GM19452 (cell line): ENCODE data around the gene MRPS6.

Experiments used
- ATAC-seq: cut with Tn5 transposase; IDR thresholded peaks from one replicate; pipeline ENCODE4 v1.9.1; 2021; ENCODE audit not compliant: unreplicated experiment

The MRPS6 gene

DNA sequence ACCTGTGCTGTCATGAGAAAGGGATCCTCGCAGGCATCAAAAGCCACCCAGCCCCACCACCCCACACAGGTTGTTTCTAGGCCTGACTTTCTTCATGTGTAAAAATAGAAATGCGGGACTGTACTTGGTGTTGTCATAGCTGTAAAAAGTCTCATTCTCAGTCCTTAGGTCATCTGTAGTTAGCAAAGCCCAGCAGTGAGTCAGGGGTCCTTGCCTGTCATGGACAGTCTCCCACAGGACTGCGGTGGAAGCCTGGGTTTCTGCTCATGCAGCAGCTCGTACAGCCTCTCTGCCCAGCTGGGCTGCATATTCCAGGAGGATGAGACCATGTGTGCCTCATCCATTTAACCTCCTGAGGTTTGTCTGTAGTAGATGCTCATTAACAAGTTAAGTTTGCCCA, 58.2 kb downstream of the MRPS6 start:
- ATAC-seq = no peak

DNA sequence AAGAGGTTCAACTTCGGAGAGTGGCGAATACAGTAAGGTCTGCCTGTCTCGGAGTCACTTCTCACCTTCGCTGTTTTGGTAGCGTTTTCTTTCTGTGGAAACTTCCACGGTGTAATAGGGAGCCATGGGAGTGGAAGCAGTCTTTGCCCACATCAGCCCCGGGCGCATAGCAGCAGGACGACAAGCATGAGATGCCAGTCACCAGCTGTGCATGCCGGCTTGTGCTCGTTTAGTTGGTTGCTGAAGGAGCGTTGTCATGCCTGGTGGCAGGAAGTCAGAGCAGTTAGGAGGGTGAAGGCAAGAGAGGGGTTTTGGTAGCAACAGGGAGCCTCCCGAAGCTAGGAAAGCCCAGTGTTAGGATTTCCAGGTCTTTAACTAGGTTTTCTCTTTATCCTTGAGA, 58.8 kb downstream of the MRPS6 start:
- no peak for ATAC-seq

DNA sequence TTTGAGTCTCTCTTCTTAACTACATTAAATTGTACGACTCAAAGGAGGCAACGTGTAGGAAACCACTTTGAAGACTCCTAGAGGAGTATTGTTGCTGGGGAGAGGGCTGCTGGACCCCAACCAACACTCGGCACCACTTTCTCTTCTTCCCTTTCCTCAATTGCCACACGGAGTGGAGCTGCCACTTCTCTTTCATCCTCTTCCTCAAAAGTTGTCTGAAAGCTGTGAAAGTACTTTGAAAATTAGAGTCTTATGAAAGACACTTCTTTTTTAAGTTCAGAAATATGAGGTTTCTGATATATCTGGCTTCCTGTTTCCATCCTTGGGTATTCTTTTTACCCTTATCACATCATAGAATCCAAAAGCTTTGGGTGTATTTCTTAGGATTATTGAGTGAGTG, 59.5 kb downstream of the MRPS6 start:
- no peak for ATAC-seq

DNA sequence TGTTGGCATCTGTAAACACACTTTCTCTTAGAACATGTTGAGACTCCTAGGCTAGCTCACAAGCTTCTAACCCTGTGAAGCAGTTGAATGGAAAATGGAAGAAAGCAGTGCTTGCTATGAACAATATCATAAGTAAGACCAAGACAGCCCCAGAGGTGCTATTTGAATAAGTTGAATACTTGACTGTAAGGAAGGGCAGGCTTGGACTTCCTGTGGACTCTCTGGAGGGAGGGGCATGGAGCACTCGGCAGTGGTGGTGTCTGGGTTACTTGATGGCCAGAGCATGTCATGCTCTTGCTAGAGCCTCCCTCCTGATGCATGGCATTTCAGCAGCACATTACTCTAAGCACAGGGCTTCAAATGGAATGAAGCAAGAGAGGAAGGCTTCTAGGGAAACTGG, 60.0 kb downstream of the MRPS6 start:
- no peak for ATAC-seq

DNA sequence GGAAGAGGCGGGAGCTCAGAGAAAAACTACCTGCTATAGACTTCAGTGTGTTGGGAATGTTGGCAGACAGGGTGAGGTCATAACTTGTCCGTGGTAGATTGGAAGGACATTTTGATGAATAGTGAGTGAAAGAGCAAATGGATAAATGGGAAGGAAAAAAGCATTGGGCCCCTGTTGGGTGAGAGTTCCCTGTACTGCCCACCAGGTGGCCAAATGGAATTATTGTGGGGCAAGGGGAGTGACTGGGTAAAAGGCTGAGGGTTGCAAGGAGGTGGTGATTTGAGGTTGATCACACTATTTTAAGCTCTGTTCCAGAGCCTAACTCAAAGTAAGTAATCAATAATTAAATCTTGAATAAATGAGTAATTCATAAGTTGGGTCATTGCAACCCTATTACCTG, 60.4 kb downstream of the MRPS6 start:
- no peak for ATAC-seq

DNA sequence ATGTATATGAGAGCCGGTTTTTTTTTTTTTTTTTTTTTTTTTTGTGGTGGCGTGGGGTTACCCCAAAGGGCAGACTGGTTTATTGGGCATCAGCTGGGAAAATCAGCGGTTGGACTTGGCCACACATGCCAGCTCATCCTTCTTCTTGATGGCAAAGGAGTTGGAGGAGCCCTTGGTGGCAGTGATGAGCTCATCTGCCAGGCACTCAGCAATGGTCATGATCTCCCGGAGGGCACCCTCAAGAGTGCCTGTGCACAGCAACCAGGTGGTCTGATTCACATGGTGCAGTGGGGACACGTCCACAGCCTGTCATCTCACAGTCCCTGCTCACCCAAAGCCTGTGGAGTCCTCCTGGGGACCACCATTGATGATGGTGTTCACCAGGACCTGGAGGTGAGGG, 62.0 kb downstream of the MRPS6 start:
- ATAC-seq = no peak

DNA sequence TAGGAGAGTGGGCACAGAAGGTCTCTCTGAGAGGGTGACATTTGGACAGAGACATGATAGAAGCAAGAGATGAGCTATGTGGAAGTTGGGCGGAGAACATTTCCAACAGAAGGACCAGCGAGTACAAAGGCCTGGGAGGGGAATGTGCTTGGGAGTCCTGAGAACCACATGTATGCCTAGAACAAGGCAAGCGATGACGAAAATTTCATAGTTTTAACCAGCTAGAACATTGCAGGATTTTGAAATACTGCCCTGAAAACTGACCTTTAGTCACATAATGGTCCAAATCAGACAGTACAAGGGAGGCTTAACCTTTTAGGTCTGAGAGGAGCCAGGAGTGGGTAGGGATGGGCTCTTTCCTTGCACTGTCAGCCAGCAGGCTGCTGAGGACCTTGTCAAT, 68.0 kb downstream of the MRPS6 start:
- ATAC-seq = no peak

DNA sequence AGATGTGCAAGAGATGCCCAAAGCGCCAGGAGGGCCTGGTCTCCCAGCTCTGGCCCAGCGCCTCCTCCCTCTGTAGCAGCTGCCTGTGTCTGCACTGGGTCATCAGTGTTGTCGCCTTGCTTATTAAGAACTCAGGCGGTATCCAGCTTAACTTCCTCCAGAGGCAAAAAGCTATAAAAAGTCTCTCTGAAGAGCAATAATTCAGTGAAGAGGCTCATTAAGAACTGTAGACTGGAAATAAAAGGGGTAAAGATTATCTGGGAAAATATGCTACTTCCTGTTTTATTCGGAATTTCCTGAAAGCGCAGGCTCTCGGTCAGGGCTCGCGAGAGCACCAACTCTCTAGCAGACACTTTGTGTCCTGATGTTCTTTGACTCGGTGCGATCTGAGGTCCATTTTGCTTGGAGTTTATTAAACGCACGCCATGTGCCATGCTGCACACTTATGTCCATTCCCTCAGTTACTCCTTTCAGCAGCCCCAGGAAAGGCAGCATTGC, 70.4 kb downstream of the MRPS6 start:
- ATAC-seq = no peak

DNA sequence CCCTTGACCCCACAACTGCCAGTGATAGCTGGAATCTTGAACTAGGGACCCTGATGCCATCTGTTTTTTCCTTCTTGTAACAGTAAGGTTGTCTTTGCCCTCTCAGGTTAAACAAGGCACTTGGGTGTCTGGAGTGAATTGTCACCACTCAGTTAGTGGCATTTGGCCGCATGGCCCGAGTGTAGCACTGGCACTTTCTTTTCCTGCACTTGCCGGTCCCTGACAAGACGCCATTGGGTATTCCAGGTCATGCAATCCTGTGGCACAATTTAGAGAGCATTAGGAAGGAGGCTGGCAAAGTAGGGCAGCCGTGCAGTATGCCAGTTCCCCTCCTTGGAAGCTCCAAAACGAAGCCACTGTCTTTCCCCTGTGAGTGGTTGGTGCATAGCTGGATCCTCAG, 70.8 kb downstream of the MRPS6 start:
- no peak for ATAC-seq

DNA sequence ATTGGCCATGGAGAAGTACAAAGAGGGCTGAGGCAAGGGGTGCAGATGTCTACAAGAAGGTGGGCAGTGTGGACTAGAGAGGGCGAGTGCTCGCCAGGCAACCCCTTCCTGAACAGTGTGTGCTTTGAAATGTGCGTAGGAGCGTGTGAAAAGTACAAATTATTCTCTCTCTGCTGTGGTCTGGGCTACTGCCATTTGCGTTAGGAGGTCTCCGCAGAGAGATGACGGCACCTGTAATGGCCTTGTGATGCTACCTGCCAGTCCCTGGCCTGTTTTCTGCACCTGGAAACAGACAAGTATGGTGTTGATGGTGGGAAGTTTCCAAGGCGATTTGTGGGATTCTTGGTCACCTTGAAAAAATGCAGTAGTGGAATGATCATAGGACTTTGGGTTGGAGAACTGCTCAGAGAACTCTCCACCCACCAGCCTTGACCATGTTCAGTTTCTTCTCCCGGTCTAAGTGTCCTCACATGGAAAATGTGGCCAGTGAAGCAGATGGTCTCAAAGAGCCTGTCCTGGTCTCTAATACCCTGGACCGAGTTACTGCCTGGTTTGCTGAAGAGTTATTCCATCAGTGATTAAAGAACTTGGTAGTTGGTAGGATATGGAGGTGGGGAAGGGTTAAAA, 74.5 kb downstream of the MRPS6 start:
- ATAC-seq = no peak

DNA sequence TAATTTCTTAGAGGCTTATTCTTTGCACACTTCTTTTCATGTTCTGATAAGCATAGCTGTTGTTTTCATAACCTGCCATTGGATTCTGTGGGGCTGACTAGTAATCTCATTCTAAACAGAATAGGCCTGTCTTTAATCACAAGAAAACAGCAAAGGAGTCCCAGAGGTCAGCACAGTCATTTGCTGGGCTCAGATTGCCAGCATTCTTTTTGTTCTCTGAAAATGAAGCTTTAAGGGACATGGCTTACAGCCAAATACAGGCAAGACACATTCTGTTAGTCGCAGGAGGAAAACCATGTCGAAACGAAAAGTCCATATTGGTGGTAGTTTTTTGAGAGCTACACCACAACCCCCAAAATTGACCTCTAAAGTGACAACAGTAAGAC, 75.0 kb downstream of the MRPS6 start:
- no peak for ATAC-seq

DNA sequence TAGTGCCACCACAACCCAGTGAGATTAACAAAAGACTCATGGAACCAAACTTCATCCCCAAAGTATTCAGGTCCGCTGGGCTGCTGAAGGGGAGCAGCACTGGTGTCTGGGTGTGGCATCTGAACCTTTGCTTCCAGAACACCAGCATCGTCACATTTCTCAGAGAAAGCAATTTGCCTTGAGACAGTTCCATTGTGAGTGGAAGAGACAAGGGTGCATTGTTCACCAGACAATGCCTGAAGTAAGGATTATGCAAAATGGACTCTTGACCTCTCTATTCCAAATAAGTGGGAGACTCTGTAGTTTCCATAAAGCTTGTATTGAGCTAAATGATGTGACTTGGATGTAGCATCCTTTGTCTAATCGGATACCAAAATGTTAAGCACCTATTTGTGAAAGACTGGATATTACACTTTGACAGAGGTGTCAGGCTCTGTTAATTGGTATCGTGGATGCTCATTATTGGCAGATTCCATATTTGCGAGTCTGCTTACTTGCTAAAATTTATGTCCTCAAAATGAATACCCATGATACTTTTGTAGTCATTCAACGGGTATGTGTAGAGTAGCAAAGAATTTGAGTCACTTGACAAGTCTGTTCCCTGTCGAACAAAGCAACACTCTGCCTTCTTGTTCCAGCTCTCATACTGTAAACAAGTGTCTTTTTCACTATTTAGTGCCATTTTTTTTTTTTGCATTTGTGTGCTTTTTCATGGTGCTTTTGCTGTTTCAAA, 75.6 kb downstream of the MRPS6 start:
- no peak for ATAC-seq

DNA sequence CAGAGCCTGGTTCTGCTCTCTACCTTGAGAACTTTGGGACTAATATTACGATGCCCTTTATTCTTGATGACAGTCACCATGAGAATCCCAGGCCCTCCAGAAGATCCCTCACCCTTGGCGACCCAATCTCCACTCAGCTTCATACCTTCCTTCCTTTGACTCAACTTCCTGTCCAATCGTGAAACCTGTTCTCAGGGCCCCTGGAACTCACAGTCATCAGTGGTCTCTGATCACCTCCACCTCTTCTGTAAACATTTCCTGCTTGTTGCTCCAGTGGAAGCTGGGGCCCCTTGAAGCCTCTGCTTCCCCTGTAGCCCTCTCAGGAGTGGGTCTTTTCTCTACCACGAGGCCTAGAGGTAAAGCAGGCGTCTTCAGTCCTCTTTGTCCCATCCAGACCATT, 79.1 kb downstream of the MRPS6 start:
- no peak for ATAC-seq

DNA sequence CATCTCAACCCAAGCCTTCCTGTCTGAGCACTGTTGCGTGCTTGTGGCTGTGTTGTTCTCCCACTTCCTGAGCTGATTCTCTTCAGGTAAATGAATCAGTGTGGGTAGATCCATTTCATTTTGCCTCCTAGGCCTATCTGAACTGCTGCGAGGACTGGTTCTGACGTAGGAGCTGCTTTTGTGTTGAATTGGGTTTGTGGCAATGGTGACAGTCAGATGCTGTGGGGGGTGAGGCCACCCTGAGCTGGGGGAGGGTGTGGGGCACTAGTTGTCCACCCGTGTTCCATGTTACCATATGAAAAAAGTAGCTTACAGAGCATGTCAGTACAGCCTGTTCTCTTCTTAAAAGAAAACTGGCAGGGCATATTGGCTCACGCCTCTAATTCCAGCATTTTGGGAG, 81.5 kb downstream of the MRPS6 start:
- no peak for ATAC-seq

DNA sequence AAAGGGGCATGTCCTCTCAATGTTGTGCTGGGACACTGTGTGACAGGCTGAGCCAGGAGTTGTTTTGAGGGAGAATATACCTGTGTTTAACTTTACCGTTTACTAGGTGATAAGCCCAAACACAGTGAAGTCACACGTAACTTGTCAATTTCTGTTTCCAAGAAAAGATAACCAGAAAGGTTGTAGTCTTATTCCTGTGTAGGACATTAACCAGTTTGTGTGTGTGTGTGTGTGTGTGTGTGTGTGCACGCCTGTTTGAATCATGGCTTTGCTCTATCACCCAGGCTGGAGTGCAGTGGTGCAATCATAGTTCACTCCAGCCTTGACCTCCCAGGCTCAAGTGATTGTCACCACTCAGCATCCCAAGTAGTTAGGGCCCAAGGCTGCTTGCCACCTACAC, 83.6 kb downstream of the MRPS6 start:
- ATAC-seq = no peak

DNA sequence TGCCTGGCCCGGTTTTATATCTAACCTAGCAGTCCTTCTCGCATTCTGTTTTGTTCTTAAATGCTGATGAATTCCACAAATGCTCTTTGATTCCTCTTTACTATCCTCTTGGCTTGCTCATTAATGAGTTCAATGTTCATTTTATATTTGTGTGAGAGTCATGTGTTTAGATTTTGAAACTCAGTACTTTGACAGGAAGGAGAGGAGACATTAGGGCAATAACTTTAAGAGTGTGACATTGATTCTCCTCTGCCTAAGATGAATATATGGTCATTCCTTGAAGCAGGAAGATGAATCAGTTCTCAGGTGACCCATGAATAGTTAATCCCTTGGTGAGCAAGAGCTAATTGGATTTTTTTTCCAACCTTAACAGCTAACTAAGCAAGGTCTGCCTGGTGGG, 84.1 kb downstream of the MRPS6 start:
- no peak for ATAC-seq

DNA sequence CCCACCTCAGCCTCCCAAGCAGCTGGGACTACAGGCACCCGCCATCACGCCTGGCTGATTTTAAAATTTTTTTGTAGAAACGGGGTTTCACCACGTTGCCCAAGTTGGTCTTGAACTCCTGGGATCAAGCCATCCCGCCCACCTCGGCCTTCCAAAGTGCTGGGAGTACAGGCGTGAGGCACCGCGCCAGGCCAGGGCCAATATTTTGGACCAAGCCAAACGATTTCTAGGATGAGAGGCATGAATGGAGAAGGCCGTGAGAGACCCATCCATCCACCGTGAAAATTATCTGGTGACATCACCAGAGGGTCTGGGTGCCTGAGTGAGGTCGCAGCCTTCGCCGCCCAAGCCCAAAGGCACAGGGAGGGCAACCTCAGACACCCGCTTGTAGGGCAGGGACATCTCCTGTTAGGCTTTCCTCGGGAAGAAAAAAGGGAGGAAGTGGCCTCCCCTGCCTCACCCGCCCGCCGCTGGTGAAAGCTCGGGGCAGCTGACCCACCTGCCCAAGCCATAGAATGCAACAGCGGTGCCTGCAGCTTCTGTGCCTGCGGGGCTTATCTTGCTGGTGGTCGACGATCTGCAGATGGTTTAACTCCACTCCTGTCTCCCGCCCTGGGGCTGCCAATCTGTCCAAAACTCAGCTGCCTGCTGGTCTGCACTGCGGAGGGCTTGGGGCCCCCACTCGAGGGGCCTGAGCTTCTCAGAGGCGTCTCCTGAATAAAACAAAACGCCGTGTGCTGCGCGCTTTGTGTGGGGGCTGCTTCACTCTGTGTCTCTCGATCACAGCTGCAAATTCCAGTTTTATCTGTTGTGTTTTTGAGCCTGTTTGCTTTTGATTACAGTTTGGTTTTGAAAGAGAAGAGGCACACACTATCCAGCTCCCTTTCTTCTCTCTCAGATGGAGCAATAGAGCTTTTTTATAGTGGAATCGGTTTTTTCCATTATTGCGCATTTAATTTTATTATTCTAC, 85.8 kb downstream of the MRPS6 start:
- no peak for ATAC-seq

DNA sequence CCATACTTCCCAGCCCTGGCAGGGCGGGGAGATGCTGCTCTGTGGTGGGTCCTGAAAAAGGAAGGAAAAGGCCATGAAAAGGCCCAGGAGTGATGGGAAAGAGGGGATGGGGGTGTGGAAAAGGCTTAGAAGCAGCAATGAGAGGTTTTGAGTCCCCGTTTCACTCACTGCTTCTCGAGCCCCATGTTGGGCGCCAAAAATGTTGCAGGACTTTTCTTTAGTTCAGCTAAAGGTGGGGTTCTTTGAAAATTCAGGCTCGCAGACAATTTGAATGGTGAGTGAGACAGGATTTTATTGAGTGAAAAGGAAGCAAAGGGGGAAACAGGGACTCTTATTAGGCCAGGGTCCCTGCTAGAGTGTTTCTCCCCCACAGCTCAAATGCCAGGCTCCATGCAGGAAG, 93.1 kb downstream of the MRPS6 start:
- ATAC-seq = no peak

DNA sequence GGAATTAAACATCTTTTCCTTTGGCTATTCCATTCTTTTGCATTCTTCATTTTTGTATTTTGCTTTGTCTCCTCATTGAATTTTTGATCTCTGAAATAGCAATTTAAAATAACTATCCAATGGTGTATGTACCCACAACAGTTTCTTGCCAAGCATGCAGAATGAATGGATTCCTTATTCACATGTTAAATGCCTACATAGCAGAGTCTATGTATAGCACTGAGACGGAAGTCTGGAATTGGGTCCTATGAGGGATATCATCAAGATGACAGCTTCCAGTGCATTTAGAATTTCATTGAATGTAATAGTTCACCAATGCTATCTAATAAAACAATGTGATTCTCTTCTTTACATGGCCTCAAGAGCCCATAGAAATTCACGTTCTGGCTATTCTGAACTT, 97.5 kb downstream of the MRPS6 start:
- ATAC-seq = no peak

DNA sequence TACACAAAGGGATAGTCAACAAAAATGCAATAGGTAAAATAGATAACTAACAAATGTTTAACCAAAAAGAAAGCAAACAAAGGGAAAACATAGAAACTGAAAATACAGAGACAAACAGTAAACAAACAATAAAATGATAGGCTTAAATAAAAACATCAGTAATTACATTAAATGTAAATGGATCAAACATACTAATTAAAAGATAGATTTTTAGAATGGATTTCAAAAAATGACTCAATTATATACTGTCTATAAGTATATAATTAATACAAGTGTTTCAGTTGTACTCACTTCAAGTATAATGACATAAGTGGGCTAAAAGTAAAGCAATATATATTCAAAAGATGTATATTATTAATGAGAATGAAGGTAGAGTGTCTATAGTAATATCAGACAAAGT, 101.1 kb downstream of the MRPS6 start:
- no peak for ATAC-seq

DNA sequence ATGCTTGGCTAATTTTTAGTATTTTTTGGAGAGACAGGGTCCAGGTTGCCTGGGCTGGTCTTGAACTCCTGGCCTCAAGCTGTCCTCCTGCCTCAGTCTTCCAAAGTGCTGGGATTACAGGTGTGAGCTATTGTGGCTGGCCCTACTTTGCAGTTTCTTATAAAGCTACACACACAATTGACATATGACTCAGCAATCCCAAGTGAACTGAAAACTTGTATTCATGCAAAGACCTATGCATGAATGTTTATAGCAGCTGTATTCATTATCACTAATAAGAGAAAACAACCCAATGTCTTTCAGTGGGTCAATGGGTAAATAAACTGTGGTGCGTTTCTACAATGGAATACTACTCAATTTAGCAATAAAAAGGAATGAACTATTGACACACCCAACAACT, 103.1 kb downstream of the MRPS6 start:
- ATAC-seq = no peak
